ENCODE measurements around the gene IKZF4.

The IKZF4 gene

DNA sequence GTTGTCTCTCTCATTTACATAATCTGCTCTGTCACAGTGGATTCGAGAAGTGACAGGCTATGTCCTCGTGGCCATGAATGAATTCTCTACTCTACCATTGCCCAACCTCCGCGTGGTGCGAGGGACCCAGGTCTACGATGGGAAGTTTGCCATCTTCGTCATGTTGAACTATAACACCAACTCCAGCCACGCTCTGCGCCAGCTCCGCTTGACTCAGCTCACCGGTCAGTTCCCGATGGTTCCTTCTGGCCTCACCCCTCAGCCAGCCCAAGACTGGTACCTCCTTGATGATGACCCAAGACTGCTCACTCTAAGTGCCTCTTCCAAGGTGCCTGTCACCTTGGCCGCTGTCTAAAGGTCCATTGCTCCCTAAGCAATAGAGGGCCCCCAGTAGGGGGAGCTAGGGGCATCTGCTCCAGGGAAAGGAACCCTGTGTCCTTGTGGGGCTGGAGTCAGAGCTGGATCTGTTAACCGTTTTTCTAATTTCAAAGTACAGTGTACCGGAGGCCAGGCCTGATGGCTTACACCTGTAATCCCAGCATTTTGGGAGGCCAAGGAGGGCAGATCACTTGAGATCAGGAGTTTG is 64.2 kb downstream of the IKZF4 start:
- TF ChIP-seq, protein P1, sequence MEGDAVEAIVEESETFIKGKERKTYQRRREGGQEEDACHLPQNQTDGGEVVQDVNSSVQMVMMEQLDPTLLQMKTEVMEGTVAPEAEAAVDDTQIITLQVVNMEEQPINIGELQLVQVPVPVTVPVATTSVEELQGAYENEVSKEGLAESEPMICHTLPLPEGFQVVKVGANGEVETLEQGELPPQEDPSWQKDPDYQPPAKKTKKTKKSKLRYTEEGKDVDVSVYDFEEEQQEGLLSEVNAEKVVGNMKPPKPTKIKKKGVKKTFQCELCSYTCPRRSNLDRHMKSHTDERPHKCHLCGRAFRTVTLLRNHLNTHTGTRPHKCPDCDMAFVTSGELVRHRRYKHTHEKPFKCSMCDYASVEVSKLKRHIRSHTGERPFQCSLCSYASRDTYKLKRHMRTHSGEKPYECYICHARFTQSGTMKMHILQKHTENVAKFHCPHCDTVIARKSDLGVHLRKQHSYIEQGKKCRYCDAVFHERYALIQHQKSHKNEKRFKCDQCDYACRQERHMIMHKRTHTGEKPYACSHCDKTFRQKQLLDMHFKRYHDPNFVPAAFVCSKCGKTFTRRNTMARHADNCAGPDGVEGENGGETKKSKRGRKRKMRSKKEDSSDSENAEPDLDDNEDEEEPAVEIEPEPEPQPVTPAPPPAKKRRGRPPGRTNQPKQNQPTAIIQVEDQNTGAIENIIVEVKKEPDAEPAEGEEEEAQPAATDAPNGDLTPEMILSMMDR (IDR thresholded peaks at IDR 0.05; ENCODE audit: insufficient read depth, low read length) = peak; percentile 45
- TF ChIP-seq GABPA (IDR thresholded peaks at IDR 0.05; ENCODE audit: low read depth) (no peak), SPI1 (IDR thresholded peaks at IDR 0.05; ENCODE audit: borderline replicate concordance, low read depth) (no peak), POLR2AphosphoS5 (IDR thresholded peaks at IDR 0.05; ENCODE audit: low read depth) (no peak)
- TF ChIP-seq, protein P2, sequence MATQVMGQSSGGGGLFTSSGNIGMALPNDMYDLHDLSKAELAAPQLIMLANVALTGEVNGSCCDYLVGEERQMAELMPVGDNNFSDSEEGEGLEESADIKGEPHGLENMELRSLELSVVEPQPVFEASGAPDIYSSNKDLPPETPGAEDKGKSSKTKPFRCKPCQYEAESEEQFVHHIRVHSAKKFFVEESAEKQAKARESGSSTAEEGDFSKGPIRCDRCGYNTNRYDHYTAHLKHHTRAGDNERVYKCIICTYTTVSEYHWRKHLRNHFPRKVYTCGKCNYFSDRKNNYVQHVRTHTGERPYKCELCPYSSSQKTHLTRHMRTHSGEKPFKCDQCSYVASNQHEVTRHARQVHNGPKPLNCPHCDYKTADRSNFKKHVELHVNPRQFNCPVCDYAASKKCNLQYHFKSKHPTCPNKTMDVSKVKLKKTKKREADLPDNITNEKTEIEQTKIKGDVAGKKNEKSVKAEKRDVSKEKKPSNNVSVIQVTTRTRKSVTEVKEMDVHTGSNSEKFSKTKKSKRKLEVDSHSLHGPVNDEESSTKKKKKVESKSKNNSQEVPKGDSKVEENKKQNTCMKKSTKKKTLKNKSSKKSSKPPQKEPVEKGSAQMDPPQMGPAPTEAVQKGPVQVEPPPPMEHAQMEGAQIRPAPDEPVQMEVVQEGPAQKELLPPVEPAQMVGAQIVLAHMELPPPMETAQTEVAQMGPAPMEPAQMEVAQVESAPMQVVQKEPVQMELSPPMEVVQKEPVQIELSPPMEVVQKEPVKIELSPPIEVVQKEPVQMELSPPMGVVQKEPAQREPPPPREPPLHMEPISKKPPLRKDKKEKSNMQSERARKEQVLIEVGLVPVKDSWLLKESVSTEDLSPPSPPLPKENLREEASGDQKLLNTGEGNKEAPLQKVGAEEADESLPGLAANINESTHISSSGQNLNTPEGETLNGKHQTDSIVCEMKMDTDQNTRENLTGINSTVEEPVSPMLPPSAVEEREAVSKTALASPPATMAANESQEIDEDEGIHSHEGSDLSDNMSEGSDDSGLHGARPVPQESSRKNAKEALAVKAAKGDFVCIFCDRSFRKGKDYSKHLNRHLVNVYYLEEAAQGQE (IDR thresholded peaks at IDR 0.05; ENCODE audit: insufficient replicate concordance, low read depth) = no peak
- H3K4me3 ChIP-seq (replicated peaks; ENCODE audit: insufficient read depth, low read length) = no peak overlapping the region
- DNase-seq (ENCODE audit: low read depth in 1 of 2, low spot score in 1 of 2) = peak in 1 of 2 experiments; percentile 20
- H3K27ac ChIP-seq (replicated peaks) = no peak overlapping the region
- peaks cover 12% of the 10 kb centered on the region for H3K27me3 ChIP-seq (ENCODE audit: insufficient read depth, poor library complexity, severe bottlenecking)

DNA sequence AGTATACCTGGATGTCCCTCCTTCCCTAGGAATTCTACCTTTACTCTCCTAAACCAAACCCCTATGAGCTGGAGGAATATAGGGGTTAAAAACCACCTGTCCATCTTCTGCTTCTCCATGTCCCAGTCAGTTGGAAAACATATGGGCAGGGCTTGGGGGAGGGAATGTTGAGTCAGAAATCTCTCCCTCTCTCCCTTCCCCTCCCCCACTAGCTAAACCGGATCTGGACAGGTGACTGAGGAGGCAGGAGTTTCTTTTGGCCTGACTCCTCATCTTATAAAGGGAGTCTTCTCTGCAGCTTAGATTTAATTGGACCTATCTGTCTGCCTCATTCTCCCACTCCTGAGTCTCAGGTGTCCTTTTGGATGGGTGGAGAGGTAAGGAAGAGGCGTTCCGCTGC is 65.3 kb downstream of the IKZF4 start:
- Histone ChIP-seq H3K4me3 (replicated peaks; ENCODE audit: insufficient read depth, low read length) (no peak overlapping the region), H3K27me3 (ENCODE audit: insufficient read depth, poor library complexity, severe bottlenecking) (peaks cover 2% of the 10 kb centered on the region), H3K27ac (replicated peaks) (no peak overlapping the region)
- no peak for TF ChIP-seq SPI1 (IDR thresholded peaks at IDR 0.05; ENCODE audit: borderline replicate concordance, low read depth)
- TF ChIP-seq GABPA (IDR thresholded peaks at IDR 0.05; ENCODE audit: low read depth) = no peak
- TF ChIP-seq, protein P1 (IDR thresholded peaks at IDR 0.05; ENCODE audit: insufficient read depth, low read length) = no peak
- no peak for TF ChIP-seq POLR2AphosphoS5 (IDR thresholded peaks at IDR 0.05; ENCODE audit: low read depth)
- TF ChIP-seq, protein P2 (IDR thresholded peaks at IDR 0.05; ENCODE audit: insufficient replicate concordance, low read depth) = no peak
- no peak for DNase-seq (ENCODE audit: low read depth in 1 of 2, low spot score in 1 of 2)

DNA sequence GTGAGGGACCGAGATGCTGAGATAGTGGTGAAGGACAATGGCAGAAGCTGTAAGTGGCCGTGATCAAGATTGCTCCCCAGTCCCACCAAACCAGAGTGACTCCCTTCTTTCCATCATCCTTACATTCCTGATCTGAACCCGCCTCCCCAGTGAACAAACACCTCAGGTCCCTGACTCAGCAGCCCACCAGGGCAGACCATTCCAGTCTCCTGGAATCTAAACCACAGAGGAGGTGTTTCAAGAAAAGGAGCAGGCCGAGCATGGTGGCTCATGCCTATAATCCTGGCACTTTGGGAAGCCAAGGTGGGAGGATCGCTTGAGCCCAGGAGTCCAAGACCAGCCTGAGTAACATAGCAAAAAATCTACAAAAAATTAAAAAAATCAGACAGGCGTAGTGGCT is 65.8 kb downstream of the IKZF4 start:
- Histone ChIP-seq H3K4me3 (replicated peaks; ENCODE audit: insufficient read depth, low read length) (no peak overlapping the region), H3K27ac (replicated peaks) (no peak overlapping the region), H3K27me3 (ENCODE audit: insufficient read depth, poor library complexity, severe bottlenecking) (no peaks in the 10 kb centered on the region)
- DNase-seq (ENCODE audit: low read depth in 1 of 2, low spot score in 1 of 2) = no peak
- TF ChIP-seq SPI1 (IDR thresholded peaks at IDR 0.05; ENCODE audit: borderline replicate concordance, low read depth) (no peak), GABPA (IDR thresholded peaks at IDR 0.05; ENCODE audit: low read depth) (no peak), POLR2AphosphoS5 (IDR thresholded peaks at IDR 0.05; ENCODE audit: low read depth) (no peak)
- TF ChIP-seq, protein P1 (IDR thresholded peaks at IDR 0.05; ENCODE audit: insufficient read depth, low read length) = no peak
- TF ChIP-seq, protein P2 (IDR thresholded peaks at IDR 0.05; ENCODE audit: insufficient replicate concordance, low read depth) = no peak
